Left renal cortex interstitium (tissue), 4 donors: ENCODE measurements around the gene CACNA1D. TPM values are rescaled to one million over a fixed set of nuclear protein-coding genes. Genes with fewer than 3 reads are reported as not detected.
"Not testable (repeated sequence)": the region's sequence is repeated elsewhere in the genome, so short reads cannot be mapped to it uniquely, and the experiment has no call there.

ENCODE experiments used
- DNase-seq, 4 donors: peaks; one replicate each; pipeline ENCODE4 v3.0.0-alpha.2; 2013; ENCODE audit warnings: low read depth in 4 of 4, low spot score in 2 of 4, missing footprints in 1 of 4
- polyA plus RNA-seq, 4 donors: library from polyadenylated mRNA; unstranded; fragments of 120-200 nt; gene quantifications; one replicate each; pipeline ENCODE4 v1.2.1, GENCODE V29; 2013; ENCODE audit not compliant: insufficient read length in 4 of 4

Gene CACNA1D
- polyA plus RNA-seq, 4 donors: 10.8 to 17.0 (median 13.3) TPM

DNA sequence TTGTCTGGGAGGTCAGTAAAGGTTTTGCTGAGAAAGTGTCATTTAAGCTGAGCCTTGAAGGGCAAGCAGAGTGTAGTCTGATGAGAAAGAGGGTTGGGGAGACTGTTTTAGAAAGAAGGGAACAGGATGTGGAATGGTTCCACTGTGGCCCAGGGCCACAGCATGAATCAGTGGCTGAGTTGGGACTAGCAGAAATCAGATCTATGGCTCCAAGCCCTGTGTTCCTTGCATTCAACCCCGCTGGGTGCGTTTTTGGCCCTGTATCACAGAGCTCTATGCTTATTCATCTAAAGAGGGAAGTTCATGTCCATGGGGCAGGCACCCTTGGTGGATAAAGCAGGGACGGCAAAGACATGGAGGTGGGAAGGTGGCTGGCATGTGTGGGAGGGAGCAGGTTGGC, 151.3 kb downstream of the CACNA1D start:
- no peak for DNase-seq

DNA sequence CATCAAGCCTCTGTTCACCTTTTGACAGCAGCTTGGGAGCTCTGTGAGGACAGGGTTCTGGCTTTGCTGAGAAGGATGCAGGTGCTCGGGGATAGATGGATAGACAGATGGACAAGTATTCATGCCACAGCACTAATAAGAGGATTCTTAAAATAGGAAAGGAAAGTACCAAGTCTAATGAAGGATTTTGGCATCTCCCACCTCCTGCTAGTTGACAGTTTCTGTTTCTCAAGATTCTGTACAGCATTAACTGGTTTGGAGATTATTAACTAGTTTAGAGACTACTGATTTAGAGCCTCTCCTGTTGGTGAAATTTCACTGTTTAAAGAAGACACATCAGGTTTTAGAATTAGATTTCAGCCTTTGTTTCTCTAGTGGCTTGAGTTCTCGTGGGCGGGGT, 152.3 kb downstream of the CACNA1D start:
- no peak for DNase-seq

DNA sequence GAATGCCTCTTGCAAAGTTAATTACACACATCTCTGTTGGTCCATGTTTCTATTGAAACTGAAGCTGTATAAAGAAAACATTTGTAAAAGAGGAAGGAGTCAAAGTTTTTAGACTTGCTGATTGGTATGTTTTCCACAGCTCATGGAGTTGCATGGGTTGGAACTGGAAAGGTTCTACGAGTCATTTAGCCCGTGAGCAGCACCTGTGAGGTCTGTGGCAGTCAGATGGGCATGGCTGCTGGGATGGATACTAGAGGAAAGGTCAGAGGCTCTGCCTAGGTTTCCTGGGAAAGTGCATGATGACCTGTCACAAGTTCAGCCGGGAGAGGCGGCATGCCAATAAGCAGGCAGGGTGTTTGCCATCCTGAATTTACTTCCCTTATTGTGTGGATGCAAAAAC, 155.4 kb downstream of the CACNA1D start:
- DNase-seq: no peak

DNA sequence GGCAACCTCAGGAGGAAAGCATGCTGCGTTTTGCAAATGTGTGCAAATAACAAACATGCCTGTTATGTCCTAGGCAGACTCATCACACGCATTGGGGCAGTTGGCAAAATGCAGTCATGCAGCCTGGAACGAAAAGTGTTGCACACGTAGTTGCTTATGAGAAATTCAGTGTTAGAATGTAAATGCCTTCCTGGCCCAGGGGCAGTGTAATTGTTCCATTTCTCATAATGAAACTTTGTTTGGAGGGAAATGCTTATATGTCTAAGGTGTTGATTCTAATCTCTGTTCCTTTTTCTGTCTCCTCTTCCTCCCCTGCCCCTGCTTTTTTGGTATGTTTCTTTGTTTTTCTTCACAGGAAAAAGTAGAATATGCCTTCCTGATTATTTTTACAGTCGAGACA, 156.0 kb downstream of the CACNA1D start:
- no peak for DNase-seq

DNA sequence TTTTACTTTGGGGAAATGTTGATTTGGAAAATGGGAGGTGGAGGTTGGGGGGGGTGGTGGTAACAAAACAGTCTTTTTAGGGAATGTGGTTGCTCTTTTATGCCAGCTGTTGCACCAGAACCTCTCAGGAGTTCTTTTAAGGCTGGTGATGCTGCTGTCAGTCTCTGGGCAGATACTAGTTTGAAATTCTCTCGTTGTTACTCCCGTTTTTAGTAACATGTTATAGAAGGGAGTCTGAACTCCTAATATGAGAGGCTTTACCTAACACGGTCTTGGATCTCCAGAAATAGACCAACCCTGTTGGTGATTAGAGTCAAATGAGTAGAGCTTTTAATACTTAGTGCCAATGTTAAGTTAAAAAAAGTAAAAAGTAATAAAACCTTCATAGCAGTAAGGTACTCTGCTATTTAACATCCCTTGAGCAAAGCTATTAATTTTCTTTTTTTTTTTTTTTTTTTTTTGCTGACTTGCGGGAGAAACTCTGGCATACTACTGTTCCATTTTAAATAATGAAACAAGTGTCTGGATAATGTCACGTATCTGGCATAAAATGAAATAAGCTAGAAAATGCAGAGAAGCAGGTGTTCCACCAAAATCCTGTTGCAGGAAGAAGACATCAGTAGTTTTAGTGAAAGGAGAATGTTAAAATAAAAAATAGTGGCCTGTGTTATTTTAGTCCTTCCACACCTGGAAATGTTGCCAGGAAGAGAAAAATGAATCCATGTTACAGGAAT, 156.7 kb downstream of the CACNA1D start:
- DNase-seq: no peak

DNA sequence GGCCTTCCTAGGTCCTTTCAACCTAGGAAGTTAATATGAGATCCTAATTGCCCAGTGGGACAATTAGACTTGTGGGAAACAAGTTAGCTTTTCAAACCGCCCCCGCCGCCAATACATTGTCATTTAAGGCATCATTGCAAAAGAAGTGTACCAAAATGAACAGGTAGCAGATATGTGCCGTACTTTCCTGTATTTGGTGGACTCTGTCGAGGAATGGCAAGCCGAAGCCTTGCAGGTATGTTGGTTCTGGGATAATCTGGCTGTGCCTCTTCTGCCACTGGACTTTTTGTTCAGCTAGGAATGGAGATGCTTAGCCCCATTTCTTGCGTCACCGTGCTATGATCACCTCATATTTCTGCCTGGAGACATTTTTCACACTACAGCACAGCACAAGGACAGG, 157.5 kb downstream of the CACNA1D start:
- DNase-seq: no peak

DNA sequence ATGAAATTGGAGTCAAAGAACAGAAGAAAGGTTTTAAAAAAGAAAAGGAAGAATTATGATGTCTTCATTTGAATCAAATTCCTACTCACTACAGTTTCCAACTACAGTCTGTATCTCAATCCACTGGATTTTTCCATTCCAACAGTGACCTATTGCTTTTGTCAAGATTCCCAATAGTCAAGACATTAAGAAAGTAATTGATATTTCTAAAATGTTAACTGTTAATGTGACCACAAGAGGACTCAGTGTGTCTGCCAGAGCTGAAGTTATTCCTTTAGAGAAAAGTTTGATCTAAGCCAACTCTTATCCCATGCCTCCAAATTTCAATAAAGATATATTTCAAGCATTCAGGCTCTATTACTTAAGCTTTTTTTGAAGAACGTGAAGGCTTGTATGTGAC, 163.2 kb downstream of the CACNA1D start:
- DNase-seq: no peak

DNA sequence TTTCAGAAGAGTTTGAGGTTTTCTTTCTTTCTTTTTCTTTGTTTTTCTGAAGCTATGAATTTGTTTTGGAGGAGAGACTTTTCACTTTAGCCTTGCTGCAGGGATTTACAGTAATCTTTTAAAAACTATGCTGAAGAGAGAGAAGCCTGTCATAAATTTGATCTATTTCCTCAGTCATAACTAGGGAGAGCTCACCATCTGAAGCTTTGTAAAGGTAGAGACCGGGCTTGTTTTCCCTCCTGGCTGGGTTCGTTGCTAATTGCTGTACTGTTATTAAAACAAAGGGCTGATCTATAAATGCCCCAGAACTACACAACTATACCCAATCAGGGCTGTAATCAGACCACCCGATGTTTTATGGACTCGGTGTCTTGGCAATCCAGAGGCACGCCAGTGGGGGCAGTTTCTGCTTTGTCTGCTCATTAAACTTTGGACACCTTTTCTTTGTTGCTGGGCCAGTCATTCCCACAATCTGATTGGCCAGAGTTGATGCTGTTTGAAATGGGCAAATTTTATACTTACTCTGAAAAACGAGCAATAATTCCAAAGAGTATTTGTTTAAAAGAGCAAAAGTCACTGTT, 164.3 kb downstream of the CACNA1D start:
- no peak for DNase-seq

DNA sequence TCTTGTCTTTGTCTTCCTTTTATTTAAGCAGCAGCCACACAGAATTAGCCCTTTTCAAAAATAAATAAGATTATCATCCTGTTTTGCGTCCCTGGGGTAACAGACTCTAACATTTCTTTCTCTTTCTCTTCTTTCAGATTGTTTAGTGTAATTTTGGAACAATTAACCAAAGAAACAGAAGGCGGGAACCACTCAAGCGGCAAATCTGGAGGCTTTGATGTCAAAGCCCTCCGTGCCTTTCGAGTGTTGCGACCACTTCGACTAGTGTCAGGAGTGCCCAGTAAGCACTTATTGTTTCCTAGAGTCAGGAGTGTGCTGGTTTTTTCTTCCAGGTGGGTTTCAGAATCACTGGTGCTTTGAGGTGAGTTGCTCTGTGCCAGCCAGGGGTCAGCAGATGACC, 165.6 kb downstream of the CACNA1D start:
- DNase-seq: no peak

DNA sequence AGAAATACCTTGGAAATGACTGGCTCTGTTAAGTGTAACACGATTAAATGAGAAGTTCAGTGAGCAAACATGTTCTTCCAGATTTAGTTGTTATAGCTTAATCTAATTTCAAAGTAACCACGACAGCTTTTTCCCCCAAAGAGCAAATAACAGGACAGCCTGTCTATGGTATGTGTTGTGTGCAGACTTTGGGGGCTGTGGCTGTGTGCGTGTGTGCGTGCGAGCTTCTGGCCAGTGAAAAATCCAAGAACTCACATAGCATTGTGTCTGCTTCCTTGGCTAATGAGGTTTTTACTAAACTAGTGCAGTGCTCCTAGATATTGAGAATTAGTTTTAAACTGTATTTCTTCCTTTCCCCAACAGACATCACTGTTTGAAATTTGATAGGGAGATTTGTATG, 167.1 kb downstream of the CACNA1D start:
- DNase-seq: no peak

DNA sequence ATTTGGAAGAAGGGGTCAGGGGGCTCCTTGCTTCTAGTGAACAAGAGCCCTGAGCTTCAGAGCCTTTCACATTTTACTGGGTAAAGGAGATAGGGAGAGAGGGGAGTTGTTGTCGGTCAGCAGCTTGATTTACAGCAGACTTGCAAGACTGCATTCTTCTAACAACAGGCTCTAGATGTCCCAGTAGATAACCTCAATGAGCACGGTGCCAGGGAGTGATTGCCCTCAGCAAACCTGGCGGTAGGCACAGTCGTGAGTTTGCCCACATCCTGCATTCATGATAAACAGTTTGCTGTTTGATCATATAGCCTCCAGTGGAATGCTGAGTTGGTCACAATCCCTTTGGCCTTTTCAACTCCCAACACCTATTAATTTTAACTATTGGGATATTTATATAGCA, 170.4 kb downstream of the CACNA1D start:
- not testable (repeated sequence) for DNase-seq

DNA sequence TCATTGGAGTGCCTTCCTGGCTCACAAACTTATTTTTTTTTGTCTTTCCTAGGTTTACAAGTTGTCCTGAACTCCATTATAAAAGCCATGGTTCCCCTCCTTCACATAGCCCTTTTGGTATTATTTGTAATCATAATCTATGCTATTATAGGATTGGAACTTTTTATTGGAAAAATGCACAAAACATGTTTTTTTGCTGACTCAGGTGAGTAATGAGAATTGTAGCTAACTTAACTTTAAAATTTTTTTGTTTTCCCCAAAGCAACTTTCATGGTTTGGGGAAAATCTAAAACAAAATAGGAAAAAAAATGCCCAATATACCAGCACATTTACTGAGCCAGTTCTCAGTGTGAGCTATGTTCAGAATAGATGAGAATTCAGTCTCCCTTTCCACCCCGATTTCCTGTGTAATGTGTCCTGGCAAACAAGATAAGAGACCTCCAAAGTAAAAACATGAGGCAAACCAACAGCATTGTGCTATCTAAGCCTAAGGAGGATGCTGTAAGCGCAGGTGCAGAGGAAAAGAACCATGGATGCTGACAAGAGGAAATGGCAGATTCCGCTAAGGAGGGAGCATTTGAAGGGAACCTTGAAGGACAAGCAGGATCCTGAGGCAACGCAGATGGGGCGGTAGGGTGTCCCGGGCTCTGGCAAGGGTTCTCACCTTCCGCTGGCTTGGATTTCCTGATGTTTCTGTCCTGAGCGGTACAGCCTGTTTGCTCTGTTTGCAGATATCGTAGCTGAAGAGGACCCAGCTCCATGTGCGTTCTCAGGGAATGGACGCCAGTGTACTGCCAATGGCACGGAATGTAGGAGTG, 171.4 kb downstream of the CACNA1D start:
- no peak for DNase-seq

DNA sequence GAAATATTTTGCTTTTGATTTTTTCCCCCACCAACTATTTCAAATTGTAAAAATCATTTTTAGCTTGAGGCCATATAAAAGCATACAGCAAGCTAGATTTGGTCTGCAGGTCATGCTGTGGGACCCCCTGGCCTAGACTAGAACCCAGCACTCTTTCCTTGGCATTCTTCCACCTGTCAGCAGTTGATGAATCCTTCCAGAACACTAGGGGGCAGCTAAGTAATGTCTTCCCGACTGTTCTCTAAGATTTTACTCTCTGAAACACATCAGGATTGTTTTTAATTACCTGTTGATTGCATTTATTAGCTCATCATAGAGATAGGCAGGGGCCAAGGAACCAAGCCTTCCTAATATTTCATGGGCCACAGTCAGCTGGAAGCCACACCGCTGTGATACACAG, 174.5 kb downstream of the CACNA1D start:
- DNase-seq: no peak

DNA sequence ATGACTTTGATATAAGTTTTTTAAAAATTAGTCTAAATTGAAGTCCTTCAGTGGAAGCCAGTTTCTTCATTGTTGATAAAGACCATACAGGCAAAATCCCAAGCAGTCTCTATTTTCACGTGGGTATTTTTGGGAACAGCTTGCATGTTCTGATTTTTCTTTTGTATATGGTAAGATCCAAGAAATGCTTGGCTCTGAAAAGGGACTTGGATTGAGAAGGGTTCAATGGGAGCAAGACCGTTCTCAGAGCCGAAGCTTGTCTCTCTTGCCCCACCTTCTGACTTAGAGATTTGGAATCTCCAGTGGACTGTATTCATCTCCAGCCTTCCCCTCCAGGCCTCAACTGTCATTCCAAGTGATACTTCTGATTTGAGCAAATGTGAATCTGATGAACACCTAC, 176.3 kb downstream of the CACNA1D start:
- no peak for DNase-seq

DNA sequence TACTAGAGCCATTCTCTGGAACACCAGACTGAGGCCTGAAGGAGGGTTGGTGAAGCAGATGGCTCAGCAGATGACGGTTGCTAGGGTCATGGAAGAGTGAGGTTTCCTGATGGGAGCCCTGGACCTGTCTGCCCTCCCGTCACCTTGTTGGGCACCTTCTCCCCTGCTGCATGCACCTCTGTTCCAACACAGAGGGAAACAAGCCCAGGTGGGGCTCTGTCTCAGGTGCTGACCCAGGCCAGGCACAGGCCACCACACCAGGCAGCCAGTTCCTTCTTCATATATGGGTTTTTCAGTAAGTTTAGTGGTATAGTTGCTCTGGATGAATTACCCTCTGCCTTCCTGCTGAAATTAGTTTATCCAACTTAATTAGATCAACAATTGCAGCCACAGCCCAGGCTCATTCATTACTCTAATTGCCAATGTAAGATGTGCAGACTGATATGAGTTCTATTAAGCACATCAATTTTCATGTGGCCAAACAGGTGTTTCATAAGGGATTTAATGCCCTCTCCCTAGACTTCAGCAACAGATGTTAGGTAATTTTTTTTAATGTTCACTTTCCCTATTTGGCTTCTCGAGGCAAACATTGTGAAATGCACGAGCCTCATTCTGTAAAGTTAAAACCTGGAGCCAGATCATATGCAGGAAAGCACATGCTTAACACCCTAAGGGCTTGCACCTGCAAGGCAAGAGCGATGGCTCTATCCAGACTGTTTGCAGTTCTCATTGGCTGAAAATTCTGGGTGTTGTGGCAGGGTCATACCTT, 177.0 kb downstream of the CACNA1D start:
- no peak for DNase-seq

DNA sequence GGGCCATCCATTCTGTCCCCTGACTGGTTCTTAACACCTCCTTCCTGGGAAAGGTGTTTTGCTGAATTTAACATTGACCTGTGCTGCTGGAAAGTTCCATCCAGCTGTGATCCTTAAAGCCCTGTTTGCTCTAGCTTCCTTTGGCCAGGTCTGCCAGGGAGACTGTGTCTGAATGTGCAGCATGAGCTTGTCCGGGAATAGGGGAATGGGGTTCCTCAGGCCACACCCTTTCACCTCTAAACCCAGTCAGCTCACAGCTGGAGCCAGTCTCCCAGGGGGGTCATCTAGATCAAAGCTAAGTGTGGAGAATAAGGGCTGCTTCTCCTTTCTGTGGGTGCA, 177.5 kb downstream of the CACNA1D start:
- DNase-seq: no peak

DNA sequence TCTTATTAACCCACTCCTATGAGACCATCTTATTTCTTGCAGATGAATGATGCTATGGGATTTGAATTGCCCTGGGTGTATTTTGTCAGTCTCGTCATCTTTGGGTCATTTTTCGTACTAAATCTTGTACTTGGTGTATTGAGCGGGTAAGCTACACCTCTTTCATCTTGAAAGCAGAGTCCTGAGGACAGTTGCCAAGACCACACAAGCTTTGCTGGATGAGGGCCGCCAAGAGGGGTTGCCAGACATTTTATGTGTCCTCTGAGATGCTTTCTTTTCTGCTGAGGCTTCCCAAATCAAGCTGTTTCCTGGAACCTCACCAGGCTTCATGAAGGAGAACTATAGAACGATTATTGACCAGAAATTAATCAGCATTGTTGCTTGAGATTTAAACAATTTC, 178.6 kb downstream of the CACNA1D start:
- no peak for DNase-seq

DNA sequence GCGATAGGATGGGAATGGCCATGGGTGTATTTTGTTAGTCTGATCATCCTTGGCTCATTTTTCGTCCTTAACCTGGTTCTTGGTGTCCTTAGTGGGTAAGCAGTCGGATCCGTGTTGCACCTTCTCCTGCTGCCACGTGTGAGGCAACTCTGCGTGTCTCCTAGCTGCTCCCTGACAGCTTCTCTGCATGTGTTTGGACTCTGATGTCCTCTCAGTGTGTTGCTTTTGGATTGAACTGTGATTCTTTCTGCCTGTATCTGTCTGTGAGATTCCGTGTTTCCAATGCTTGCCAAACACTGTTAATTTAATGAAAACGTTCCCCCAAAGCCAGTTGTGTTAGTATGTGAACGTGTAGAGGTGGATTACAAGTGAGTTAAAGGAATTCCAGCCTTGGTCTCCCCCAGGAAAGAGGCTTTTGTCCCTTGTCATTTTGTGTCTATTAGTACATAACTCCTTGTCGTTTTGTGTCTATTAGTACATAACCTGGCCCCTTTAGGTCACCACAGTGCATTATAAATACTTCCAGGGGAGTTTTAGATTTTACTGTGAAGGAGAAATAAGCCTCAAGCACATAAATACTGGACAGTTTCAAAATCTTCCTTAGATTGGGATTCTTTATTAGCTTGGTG, 179.4 kb downstream of the CACNA1D start:
- no peak for DNase-seq

DNA sequence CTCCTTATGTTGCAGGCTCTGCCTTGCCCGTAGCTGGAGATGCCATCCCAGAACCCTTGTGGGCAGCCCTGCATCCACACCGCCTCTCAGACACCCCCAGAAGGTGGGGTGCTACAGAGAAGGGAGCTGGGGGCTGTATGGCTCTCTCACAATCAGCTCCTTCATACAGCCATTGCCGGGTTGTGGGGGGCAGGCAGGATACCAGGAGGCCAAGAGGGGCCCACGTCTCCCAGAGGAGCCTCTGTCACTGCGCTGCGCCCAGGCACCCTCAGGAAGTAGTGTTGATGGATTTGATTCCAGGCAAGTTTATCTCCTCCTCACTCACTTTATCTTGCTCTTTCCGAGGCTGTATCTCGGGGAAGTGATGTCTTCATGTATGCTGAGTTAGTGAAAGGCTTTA, 180.2 kb downstream of the CACNA1D start:
- DNase-seq: no peak

DNA sequence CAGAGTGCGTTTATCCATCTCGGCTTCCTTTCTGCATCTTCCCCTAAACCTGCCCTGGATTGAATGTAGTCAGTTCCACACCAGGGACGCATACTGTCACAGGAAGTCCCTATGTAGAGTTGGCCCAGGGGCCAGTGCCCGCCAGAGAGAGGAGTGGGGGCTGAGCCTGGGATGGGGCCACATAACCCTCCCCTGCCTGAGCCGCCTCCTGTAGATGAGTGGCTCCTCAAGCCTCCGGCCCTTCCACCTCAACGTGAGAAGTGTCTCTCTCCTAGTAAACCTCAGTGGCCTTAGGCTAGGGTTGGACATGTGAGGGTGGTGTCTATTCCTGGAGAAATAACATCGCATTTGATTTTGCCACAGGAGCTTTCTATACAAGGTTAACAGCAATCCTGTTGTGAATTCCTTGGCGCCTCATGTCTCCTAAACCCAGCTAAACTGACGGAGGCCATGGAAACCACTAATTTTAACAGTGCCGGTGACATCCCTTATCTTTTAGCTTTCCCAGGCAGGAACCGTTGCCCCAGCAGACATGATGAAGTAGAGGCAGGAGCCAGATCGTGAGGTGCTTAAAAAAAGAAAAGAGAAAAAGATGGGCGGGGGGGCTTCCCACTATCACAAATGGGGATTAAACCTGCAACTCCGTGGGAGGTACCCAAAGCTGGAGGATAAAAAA, 180.7 kb downstream of the CACNA1D start:
- no peak for DNase-seq
